EH (cell line): ENCODE results near the gene SYNRG.
"Not testable (repeated sequence)": the region's sequence is repeated elsewhere in the genome, so short reads cannot be mapped to it uniquely, and the experiment has no call there.

Experiments
- DNase-seq: peaks from one replicate; pipeline ENCODE4 v3.0.0-alpha.2; 2015; ENCODE audit warnings: low read depth

SYNRG gene, protein sequence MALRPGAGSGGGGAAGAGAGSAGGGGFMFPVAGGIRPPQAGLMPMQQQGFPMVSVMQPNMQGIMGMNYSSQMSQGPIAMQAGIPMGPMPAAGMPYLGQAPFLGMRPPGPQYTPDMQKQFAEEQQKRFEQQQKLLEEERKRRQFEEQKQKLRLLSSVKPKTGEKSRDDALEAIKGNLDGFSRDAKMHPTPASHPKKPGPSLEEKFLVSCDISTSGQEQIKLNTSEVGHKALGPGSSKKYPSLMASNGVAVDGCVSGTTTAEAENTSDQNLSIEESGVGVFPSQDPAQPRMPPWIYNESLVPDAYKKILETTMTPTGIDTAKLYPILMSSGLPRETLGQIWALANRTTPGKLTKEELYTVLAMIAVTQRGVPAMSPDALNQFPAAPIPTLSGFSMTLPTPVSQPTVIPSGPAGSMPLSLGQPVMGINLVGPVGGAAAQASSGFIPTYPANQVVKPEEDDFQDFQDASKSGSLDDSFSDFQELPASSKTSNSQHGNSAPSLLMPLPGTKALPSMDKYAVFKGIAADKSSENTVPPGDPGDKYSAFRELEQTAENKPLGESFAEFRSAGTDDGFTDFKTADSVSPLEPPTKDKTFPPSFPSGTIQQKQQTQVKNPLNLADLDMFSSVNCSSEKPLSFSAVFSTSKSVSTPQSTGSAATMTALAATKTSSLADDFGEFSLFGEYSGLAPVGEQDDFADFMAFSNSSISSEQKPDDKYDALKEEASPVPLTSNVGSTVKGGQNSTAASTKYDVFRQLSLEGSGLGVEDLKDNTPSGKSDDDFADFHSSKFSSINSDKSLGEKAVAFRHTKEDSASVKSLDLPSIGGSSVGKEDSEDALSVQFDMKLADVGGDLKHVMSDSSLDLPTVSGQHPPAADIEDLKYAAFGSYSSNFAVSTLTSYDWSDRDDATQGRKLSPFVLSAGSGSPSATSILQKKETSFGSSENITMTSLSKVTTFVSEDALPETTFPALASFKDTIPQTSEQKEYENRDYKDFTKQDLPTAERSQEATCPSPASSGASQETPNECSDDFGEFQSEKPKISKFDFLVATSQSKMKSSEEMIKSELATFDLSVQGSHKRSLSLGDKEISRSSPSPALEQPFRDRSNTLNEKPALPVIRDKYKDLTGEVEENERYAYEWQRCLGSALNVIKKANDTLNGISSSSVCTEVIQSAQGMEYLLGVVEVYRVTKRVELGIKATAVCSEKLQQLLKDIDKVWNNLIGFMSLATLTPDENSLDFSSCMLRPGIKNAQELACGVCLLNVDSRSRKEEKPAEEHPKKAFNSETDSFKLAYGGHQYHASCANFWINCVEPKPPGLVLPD (N-terminal part only)

DNA sequence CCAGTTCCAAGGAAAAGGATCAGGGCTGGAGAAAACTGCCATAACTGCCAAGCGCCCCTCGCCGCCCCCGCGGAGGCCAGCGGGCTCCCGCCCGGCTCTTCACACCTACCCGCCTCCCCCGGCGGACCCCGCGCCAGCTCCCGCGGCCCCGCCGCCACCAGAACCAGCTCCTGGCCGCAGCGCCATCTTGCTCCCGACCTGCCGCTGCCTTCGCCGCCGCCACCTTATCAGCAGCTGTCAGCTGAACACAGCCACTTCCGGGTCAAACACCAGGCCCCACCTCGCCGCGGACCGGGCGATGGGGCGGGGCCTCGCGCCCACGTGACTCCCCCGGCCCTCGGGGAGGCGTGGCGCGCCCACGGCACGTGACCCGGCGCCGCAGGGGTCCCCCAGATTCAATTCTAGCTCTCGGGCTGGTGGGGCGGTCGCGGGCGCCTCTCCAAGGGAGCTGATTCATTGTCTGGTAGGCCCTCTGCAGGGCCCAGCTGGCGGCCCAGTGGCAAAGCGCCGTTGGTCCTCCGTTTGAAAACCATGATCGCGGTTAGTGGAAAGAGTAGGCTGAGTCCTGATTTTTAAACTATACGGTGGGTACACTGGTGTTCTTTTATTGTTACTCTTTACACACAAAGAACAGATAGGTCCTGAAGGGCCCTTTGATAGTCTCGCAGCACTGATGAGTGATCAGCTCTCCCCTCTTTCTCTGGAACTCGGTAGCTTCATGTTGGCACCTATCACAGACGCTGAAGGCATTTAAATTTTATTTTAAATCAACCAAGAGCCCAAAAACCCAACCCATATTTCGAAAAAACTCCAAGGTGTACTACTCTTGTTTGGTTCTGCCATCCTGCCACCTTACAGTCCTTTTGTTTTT, at the start of gene SYNRG:
SYNRG (minus strand) TSS at position 249 of the 871 bp plus-strand sequence; CDS start at position 186, 63 bp downstream.
- DNase-seq: peak; percentile 98

DNA sequence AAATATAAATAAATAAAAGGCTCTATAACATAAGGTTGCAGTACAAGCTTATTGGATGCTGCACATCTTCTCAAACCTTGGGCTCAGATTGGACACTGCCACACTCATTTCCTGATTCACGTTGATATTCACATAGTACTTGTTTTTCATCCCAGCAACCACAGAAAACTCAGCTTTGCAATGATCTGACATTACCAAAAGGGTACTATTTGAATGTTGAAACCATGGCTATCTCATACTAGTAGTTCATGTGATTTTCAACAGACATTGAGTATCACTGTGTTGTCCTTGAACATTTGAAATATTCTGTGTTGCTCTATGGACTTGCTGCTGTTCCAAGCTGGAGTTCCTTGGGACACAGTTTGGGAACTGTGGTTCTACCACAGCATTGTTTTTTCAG, 48.0 kb upstream of the SYNRG start:
- DNase-seq: no peak

DNA sequence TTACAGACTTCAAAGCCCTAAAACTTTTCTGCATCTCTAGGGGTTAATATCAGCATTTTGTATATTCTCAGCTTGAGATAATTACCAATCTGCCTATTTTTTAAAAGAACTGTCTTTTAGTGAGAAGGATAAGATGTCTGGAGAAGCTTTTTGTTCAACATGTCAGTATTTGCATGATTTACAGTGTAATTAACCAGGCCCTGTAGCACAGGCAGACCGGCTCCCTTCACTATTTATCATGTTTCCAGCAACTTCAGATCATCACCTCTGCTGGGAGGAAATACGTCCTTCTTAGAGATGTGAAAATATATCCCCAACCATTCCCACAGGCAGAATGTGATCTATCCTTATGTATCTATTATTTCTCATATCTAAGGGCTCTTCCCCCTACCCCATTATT, 42.6 kb upstream of the SYNRG start:
- no peak for DNase-seq

DNA sequence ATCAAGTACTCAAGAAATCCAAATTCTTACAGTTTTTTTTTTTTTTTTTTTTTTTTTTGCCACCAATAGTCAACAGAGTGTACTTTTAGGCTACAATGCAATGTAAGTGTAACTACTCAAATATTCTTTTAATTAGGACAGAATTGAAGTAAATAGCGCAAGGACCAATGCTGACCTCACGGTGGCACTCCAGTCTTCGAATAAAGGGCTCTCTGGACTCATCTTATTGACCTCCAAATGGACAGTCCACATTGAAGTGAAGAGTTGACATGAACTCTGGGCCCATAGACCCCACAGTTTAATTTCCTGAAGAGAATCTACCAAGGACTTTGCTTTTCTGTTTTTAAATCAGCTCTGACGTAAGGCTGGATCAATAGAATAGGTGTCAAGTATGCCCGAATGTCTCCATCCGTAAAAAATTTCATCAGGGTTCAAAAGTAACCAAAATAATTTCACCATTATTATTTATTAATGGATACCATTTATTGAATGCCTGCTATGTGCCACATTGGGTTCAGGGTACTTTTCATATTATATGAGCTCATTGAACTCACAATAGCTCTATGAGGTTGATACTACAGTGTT, 41.3 kb upstream of the SYNRG start:
- peak; percentile 71 for DNase-seq

DNA sequence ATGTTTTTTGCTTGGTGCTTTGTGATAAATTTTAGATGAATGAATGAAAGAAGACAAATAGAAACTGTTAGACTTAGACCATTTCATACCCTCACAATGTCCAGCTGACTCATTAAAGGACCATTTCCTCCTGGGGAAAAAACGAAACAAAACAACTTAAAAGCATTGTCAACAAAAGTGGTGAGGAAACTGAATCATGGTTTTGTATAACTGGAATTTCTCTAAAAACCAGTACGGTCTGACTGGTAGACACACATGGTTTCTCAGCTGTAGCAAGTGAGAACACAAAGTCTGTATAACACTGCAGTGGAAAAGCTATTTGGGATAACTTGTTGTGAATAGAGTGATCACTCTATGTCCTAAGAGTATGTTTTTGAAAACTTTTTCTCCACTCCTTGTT, 39.3 kb upstream of the SYNRG start:
- DNase-seq: peak; percentile 83

DNA sequence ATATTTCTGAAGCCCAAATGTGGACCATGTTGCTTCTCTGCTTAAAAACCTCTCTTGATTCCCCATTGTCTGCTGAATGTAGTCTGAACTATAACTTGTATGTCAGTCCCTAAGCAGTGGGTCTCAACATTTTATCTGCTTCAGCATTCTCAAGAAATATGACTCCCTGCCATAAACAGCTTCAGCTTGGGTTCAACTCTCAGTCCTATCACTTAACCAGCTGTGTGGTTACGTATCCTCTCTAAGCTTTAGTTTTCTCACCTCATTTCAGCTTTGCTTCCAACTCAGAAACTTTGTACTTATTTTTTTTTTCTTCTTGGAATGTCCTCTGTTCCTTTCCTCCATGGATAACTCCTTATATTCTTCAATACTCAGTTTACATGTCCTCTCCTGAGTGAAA, 38.6 kb upstream of the SYNRG start:
- no peak for DNase-seq

DNA sequence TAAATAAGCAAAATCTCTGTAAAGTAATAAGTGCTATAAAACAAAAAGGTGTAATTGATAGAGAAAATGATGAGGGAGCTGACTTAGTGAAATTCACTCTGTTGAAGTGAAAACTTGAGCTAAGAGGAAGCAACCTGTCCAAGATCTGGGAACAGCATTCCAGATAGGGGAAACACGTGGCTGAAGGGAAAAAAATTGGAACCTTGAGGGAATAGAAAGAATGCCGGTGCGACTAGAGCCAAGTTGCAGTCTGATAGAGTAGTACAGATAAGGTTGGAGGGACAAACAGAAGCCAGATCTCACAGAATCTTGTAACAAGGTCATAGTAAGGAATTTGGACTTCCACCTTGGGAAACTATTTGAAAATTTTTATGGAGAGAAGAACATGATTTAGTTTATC, 34.7 kb upstream of the SYNRG start:
- peak; percentile 8 for DNase-seq

DNA sequence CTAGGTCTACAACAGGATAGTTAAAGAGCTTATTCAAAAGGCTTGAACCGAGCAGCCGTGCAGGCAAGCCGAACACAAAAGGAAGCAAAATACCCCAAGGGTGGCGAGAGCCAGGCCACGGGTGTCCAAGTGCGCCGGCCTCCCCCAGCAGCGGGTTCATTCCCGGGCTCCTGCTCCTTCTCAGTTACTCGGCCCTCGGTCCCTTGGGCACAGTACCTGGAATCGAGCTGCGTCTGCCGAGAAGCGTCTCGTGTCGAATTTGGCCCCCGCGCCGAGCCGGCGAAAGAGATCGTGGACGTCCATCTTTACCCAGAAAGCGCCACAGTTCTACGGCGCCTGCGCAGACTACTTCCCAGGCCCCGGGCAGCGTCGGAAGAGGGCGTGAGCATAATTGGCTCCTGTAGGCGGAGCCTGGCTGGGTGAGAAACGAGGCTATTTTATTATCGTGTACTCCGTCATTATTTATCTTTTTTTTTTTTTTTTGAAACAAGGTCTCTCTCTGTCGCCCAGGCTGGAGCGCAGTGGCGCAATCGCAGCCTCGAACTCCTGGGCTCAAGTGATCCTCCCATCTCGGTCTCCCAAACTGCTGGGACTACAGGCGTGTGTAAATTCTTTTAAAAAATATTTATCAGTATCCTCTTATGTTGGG, 34.0 kb upstream of the SYNRG start, which contains the start of gene DDX52:
DDX52 (minus strand) TSS at position 329 of the 649 bp plus-strand sequence; CDS start at position 303, 26 bp downstream.
- DNase-seq: peak; percentile 93

DNA sequence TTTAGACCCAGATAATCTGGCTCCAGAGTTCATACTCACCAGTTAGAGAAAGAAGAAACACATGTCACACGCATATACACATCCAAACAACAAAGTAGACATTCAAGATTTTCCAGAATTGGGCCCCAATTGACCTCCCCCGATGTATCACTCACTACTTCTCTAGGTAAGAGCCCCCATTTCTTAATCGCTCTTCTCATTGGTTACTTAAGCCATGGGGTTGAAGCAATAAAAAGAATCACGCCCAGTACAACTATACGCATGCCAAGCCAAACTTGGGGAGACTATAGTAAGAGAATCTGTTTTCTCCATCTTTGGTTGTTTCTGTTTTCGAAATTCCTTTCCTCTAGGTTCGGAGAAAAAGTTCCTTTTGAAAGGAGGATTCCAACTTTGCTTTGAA, 33.5 kb upstream of the SYNRG start:
- DNase-seq: peak; percentile 44

DNA sequence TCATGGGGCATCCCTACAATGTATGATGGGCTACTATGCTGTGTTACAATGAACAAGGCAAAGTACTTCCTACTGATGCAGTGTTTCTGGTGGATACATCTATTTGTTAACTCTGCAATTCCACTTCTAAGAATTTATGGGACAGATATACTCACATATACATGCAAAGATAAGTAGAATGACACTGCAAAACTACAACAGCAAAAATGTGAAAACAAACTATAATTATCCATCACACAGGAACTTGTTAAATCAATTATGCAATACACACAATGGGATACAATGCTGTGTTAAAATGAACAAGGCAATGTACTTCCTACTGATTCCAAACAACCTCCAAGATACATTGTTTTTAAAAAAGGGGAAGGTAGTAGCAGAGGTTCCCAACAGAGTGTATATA, 30.8 kb upstream of the SYNRG start:
- DNase-seq: no peak

DNA sequence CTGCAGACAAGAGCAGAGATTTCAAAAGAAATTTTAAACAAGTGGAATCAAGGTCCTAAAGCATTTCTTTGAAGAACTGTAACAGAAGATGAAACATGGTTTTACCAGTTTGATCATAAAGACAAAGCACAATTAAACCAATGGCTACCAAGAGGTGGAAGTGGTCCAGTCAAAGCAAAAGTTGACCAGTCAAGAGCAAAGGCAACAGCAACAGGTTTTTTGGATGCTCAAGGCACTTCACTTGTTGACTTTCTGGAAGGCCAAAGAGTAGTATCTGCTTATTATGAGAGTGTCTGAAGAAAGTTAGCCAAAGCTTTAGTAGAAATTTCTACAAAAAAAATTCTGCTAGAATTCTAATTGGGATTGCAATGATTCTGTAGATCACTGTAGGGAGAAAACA, 28.7 kb upstream of the SYNRG start:
- DNase-seq: no peak

DNA sequence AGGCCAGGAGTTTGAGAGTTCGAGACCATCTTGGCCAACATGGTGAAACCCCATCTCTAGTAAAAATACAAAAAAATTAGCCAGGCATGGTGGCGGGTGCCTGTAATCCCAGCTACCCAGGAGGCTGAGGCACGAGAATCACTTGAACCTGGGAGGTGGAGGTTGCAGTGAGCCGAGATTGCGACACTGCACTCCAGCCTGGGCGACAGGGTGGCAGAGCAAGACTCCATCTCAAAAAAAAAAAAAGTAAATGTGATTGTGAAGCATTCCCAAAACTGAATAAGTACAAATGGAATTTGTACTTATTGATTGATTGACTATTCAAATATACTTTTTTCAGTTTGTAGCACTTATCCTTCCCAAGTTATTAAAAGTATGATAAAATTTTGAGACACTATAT, 7.2 kb upstream of the SYNRG start:
- not testable (repeated sequence) for DNase-seq

DNA sequence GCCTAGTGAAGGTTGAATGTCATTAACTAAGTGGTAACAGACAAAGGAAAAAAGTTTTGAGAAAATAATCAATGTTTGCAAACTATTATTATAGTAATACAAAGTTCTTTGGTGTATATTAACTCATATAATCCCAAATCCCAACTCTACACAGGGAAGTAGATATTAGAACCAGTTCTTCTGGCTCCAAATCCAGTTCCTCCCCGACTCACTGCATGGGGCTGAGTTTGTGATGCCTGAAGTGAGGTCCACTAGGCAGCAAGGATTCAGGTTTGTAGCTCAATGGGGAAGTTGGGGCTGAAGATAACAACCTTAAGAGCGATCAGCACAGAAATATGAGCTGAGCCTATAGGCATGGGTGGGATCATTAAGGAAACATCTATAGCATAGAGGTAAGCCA, 5.6 kb upstream of the SYNRG start:
- DNase-seq: no peak

DNA sequence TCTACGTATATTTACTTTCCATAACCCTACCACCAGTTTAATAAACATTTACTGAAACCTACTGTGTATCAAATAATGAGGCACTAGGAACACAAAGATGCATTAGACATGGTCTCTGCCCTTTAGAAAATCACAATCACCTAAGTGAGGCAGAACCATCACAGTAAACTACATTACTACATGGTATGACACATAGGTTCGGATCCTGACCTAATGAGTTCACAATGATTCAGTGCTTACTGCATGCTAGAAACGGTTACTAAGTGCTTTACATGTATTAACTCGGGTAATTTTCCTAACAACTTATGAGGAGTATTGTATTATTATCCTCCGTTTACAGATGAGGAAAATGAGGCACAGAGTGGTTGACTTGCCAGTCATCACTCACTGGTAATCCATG, 5.2 kb upstream of the SYNRG start:
- peak; percentile 77 for DNase-seq

DNA sequence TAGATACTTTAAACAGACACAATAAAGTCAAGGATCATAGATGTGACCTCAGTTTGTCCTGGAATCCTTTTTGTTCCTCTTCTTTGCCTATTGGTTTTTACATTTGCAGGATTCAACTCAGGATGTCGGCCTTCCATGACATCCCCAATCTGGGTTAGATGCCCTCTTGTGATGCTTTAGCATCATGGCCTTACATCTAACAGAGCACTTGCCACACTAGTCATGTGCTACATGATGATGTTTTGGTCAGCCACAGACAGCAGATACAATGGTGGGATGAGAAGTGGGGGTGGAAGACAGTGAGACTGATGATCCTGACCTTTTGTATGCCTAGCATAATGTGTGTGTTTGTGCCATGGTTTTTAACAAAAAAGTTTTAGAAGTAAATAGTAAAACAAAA, 1.8 kb upstream of the SYNRG start:
- DNase-seq: no peak

DNA sequence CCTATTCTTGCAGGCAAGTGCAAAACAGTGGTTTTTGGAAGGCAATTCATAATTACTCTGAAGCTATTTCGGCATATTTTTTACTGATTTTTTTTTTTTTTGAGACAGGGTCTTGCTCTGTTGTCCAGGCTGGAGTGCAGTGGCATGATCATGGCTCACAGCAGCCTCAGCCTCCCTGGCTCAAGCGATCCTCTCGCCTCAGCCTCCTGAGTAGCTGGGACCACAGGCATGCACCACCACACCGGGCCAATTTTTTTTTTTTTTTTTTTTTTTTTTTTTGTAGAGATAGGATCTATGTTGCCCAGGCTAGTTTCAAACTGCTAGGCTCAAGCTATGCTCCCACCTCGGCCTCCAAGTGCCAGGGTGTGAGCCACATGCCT, 813 bp upstream of the SYNRG start:
- DNase-seq: not testable (repeated sequence)

DNA sequence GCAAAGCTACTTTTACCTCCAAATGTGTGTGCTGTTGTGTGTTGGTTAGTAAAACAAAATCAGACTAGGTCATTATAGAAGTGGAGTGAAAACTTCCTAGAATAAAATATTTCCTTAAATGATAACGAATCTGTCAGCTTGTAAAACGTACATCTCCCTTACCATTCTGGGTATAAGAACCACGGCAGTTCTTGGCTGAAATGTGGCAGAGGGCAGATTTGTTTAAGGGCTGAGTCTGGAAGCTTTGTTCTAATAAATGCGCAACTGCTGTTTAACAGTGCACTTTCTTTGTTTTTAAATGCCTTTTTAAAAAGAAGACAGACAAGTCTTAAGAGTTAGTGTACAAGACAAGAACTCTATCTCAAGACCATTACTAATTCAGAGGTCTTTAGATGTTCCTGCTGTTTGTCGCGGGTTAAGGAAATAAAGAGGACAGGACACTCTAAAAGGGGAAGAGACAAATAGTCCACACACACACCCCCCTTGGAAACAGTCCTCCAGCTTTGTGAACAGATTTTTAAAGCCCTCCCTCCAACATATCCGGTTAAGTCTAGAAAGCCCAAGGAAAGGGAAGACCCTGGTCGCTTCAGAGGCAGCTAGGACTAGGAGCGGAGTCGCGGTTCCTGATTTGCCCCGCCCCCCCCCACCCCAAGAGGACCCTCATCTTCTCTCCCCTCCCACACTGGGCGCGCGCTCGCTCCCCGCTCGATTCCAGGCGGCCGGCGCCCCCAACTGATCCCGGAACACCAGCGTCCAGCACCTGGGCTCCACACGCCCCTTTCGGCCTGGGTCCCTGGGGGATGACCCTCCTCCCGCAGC, 658 bp downstream of the SYNRG start:
- DNase-seq: peak; percentile 54

DNA sequence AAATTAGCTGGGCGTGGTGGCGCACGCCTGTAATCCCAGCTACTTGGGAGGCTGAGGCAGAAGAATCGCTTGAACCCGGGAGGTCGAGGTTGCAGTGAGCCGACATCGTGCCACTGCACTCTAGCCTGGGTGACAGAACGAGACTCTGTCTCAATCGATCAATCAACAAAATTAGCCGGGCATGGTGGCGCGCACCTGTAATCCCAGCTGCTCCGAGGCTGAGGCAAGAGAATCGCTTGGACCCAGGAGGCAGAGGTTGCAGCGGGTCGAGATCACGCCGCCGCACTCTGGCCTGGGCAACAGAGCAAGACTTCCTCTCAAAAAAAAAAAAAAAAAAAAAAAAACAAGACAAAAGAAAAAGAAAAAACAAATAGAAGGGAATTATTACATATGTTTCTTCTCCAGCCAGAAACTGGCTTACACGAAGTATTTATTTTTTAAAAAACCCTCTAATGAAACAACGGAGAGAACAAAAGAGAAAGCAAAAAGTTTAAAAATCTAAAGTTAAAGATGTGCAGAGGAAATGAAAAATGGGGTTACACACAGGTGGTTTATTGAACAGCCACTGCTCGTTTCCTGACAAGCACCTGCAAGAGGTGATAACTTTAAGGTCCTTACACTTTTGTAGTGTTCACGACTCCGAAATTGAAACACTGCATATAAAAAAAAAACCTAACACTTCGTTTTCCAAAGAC, 1.4 kb downstream of the SYNRG start:
- DNase-seq: no peak
